ENCODE measurements around the gene RTEL1. TPM values are rescaled to one million over a fixed set of nuclear protein-coding genes. Genes with fewer than 3 reads are reported as not detected.

Gene RTEL1
- total RNA-seq, 1 experiment from 2014 or later = 33.4 TPM

DNA sequence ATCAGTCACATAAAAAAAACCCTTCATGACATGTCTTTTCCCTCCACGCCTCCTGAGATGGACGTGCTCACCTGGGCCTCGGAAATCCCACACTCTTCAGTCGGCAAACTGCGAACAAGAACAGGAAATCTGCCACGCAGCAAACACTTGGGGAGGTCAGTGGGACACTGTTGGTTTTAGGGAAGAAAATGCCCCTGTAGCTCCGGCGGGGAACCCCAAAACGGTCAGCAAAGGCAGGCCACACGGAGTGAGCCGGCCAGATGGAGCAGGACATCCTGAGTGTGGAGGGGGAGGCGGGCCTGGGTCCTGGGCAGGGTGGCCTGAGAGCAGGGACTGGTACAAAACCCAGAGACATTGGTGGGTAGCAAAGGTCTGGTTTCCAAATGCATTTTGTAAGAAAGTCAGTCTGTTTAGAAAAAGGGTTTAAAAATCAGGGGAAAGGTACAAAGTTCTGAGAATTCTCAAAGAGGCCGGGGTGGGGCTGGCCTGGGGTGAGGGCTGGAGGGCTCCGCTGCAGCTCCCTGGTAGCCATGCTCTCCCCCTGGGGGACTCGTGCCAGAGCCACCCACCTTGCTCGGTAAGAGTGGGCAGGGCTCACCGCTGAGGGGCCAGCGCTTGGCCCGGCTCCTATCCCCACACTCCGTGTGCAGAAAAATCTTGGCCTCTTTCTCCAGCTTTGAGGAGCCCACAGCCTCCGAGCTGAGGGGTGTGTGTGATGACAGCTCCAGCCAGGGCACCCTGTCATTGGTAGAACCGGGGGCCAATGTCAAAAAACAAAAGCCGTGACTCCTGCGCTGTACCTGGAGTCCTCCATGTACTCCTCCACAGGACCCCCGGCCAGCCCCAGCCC lies 86.7 kb downstream of the RTEL1 start:
- Histone ChIP-seq H2AFZ (ENCODE audit: low read length) (no peak overlapping the region), H2AK5ac (ENCODE audit: insufficient read length, low read length) (no peak overlapping the region), H3K56ac (ENCODE audit: insufficient read length, low read depth, low read length) (no peak overlapping the region), H3K9me3 (ENCODE audit: control insufficient read depth, low read depth, low read length) (no peaks in the 10 kb centered on the region), H4K20me1 (ENCODE audit: control insufficient read depth, insufficient read depth, insufficient read length) (no peaks in the 10 kb centered on the region), H3K9ac (ENCODE audit: extremely low read depth, insufficient read length, low read length) (no peak overlapping the region), H3K27ac (ENCODE audit: insufficient read length, low read depth, low read length) (no peak overlapping the region), H2BK20ac (ENCODE audit: low read depth, low read length, poor library complexity, severe bottlenecking) (no peak overlapping the region), H2BK5ac (ENCODE audit: insufficient read length, low read length) (no peak overlapping the region), H3K79me2 (ENCODE audit: insufficient read depth, low read length) (no peaks in the 10 kb centered on the region), H4K5ac (ENCODE audit: insufficient read length, low read depth, low read length) (no peak overlapping the region), H3K4ac (ENCODE audit: low read depth, low read length) (no peak overlapping the region), H4K91ac (ENCODE audit: insufficient read length, low read depth, low read length) (no peak overlapping the region), H3K4me2 (ENCODE audit: insufficient read depth, insufficient read length, low read length) (no peak overlapping the region), H3K4me1 (ENCODE audit: insufficient read depth, low read length) (no peaks in the 10 kb centered on the region), H2BK15ac (ENCODE audit: low read depth, low read length) (no peak overlapping the region), H4K8ac (replicated peaks; ENCODE audit: insufficient read length, low read depth, low read length) (no peak overlapping the region), H3K23ac (ENCODE audit: insufficient read length, low read depth, low read length) (no peak overlapping the region), H2BK120ac (ENCODE audit: low read depth, low read length, poor library complexity, severe bottlenecking) (no peak overlapping the region), H3K23me2 (ENCODE audit: insufficient read length, low read depth, low read length, poor library complexity, severe bottlenecking) (peaks cover 9% of the 10 kb centered on the region), H3K18ac (ENCODE audit: insufficient read length, low read depth, low read length) (no peak overlapping the region), H3K14ac (ENCODE audit: insufficient read depth, low read length) (no peak overlapping the region), H2BK12ac (ENCODE audit: insufficient read length, low read depth, low read length) (no peak overlapping the region), H3T11ph (ENCODE audit: low read length) (no peak overlapping the region), H3K79me1 (ENCODE audit: insufficient read depth, low read depth, low read length, poor library complexity, severe bottlenecking) (no peaks in the 10 kb centered on the region), H3K27me3 (ENCODE audit: insufficient read depth, low read length) (no peaks in the 10 kb centered on the region)
- H3K9me3 Mint-ChIP-seq = no peaks in the 10 kb centered on the region
- H3K4me3 Mint-ChIP-seq = no peak overlapping the region
- no peak for DNase-seq
- H3K36me3 Mint-ChIP-seq (ENCODE audit: insufficient read depth in 1 of 3, low read depth in 3 of 3) = peaks cover 0 to 14% (median 14%) of the 10 kb centered on the region in 3 experiments; a peak in 4 of 7 replicates
- peak overlapping the region in 1 of 3 experiments; percentile 70; a peak in 2 of 7 replicates for H3K27ac Mint-ChIP-seq
- H3K27me3 Mint-ChIP-seq (ENCODE audit: low read depth) = no peaks in the 10 kb centered on the region
- WGBS (ENCODE audit: extremely low coverage, insufficient read length, low lambda C conversion rate) = no CpG with 5 or more reads among the region's 25 CpGs
- peaks cover 0 to 2% of the 10 kb centered on the region in 2 experiments; a peak in 1 of 4 replicates for H3K4me1 Mint-ChIP-seq
- TF ChIP-seq, protein P1, sequence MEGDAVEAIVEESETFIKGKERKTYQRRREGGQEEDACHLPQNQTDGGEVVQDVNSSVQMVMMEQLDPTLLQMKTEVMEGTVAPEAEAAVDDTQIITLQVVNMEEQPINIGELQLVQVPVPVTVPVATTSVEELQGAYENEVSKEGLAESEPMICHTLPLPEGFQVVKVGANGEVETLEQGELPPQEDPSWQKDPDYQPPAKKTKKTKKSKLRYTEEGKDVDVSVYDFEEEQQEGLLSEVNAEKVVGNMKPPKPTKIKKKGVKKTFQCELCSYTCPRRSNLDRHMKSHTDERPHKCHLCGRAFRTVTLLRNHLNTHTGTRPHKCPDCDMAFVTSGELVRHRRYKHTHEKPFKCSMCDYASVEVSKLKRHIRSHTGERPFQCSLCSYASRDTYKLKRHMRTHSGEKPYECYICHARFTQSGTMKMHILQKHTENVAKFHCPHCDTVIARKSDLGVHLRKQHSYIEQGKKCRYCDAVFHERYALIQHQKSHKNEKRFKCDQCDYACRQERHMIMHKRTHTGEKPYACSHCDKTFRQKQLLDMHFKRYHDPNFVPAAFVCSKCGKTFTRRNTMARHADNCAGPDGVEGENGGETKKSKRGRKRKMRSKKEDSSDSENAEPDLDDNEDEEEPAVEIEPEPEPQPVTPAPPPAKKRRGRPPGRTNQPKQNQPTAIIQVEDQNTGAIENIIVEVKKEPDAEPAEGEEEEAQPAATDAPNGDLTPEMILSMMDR (conservative IDR thresholded peaks at IDR 0.05) = no peak
